K562 (cell line): ENCODE data around the gene ASMTL. TPM values are rescaled to one million over a fixed set of nuclear protein-coding genes. Genes with fewer than 3 reads are reported as not detected.
A peak's percentile ranks its signal among the peaks of the same experiment; 100 is the strongest.

ENCODE experiments used
- ATAC-seq: fragments of 200-7000 bp; cut with Tn5 transposase; 3 replicates; pipeline ENCODE4 v1.9.1; 2020; ENCODE audit warnings: moderate library complexity
- BruUV-seq: library from RNA; stranded (reverse); fragments of 400-500 nt; replicated peaks from 2 replicates; lab custom pipeline; 2021; lab: Mats Ljungman, UMichigan
- CTCF ChIA-PET: fragments of 300-600 bp; formaldehyde crosslinking; extraction: SDS; loops from one replicate; lab custom pipeline; 2021; ENCODE audit warnings: low intra/inter-chr PET ratio; lab: Yijun Ruan, JAX
- POLR2A ChIA-PET: fragments of 300-600, 350-650 bp; sonication (Branson Sonifier 250); formaldehyde crosslinking; extraction: SDS; loops from one replicate; lab custom pipeline; 2021; ENCODE audit warnings: antibody characterized with exemption, inconsistent platforms; lab: Yijun Ruan, JAX
- DNase-seq, 4 experiments: peaks; one replicate each; pipeline versions ENCODE4 v3.0.0 to v3.0.0-alpha.2; 2011 to 2018; ENCODE audit warnings: low spot score in 3 of 4, mixed read lengths in 3 of 4; ENCODE audit errors: extremely low read depth in 1 of 4
- FAIRE-seq: peaks from 2 replicates; lab custom pipeline; 2011; peaks lifted over from hg19 to GRCh38; lab: Jason Lieb, UNC
- H2AFZ ChIP-seq: 2 replicates; pipeline ENCODE4 v1.6.0; 2011; ENCODE audit warnings: low read depth, low read length, control low read depth, inconsistent platforms
- H3K27ac ChIP-seq: fragments of 200-600 bp; 3 replicates; pipeline ENCODE4 v1.8.0; 2011; ENCODE audit warnings: low read depth, mild to moderate bottlenecking, control low read depth, inconsistent platforms, low read length, moderate library complexity, mixed read lengths; ENCODE audit errors: extremely low read depth
- H3K27me3 ChIP-seq, 2 experiments: fragments of 300-600 bp in 1 of 2; 2 replicates in 1 of 2; 3 replicates in 1 of 2; pipeline versions ENCODE4 v1.6.0 to v1.8.0; 2011; ENCODE audit warnings: inconsistent platforms in 2 of 2, low read length in 2 of 2, mild to moderate bottlenecking in 1 of 2, mixed read lengths in 1 of 2, moderate library complexity in 1 of 2; ENCODE audit not compliant: control insufficient read depth in 2 of 2, insufficient read depth in 2 of 2
- H3K36me3 ChIP-seq: fragments of 300-600 bp; 3 replicates; pipeline ENCODE4 v1.8.0; 2011; ENCODE audit warnings: mild to moderate bottlenecking, low read length, inconsistent platforms; ENCODE audit not compliant: control insufficient read depth, insufficient read depth
- H3K4me1 ChIP-seq, 2 experiments: fragments of 200-600 bp in 1 of 2; replicated peaks in 1 of 2; 2 replicates in 1 of 2; 3 replicates in 1 of 2; pipeline versions ENCODE4 v1.5.1 to v1.8.0; 2011; ENCODE audit warnings: inconsistent platforms in 2 of 2, low read length in 2 of 2, mild to moderate bottlenecking in 1 of 2, mixed read lengths in 1 of 2, moderate library complexity in 1 of 2; ENCODE audit not compliant: control insufficient read depth in 2 of 2, insufficient read depth in 2 of 2
- H3K4me2 ChIP-seq: 2 replicates; pipeline ENCODE4 v1.6.1; 2011; ENCODE audit warnings: low read length, control low read depth, inconsistent platforms, mixed read lengths; ENCODE audit not compliant: insufficient read depth
- H3K4me3 ChIP-seq: fragments of 200-600 bp; sonication (generic), shearing (Covaris generic); 2 replicates; pipeline ENCODE4 v1.5.1; 2016; ENCODE audit warnings: control low read depth, inconsistent platforms
- H3K79me2 ChIP-seq: fragments of 200-600 bp; 3 replicates; pipeline ENCODE4 v1.8.0; 2011; ENCODE audit warnings: low read length, inconsistent platforms; ENCODE audit not compliant: control insufficient read depth, insufficient read depth
- H3K9ac ChIP-seq, 2 experiments: 2 replicates each; pipeline versions ENCODE4 v1.6.0 to v1.6.1; 2011; ENCODE audit warnings: low read depth in 2 of 2, low read length in 2 of 2, control low read depth in 1 of 2, inconsistent platforms in 1 of 2, mild to moderate bottlenecking in 1 of 2, mixed read lengths in 1 of 2; ENCODE audit not compliant: insufficient read depth in 1 of 2
- H3K9me1 ChIP-seq: one replicate; pipeline ENCODE4 v1.6.0; 2011; ENCODE audit warnings: inconsistent platforms, mild to moderate bottlenecking, low read length, moderate library complexity; ENCODE audit not compliant: control insufficient read depth, insufficient read depth
- H3K9me3 ChIP-seq: replicated peaks from 2 replicates; pipeline ENCODE4 v1.5.1; 2011; ENCODE audit warnings: low read depth, low read length, inconsistent platforms; ENCODE audit not compliant: control insufficient read depth, insufficient read depth
- H4K20me1 ChIP-seq: replicated peaks from 2 replicates; pipeline ENCODE4 v1.6.1; 2011; ENCODE audit warnings: low read length, inconsistent platforms, mixed read lengths; ENCODE audit not compliant: control insufficient read depth, insufficient read depth
- MIER1 ChIP-seq: fragments of 450-650 bp; IDR thresholded peaks from 2 replicates; pipeline ENCODE4 v1.6.1; 2016; ENCODE audit warnings: antibody characterized with exemption, mild to moderate bottlenecking, low read depth
- PCBP1 ChIP-seq: fragments of 200-400 bp; formaldehyde crosslinking; IDR thresholded peaks from 2 replicates; pipeline ENCODE4 v1.6.1; 2018; ENCODE audit warnings: mild to moderate bottlenecking, low read depth, low read length; ENCODE audit not compliant: poor library complexity, severe bottlenecking
- POLR2A ChIP-seq: fragments of 450-650 bp; conservative IDR thresholded peaks from 2 replicates; pipeline ENCODE4 v1.6.1; 2016
- POLR2G ChIP-seq: fragments of 200-400 bp; formaldehyde crosslinking; IDR thresholded peaks from 2 replicates; pipeline ENCODE4 v1.6.1; 2017; ENCODE audit warnings: low read depth, mild to moderate bottlenecking, antibody characterized with exemption, low read length, moderate library complexity
- RBFOX2 ChIP-seq: fragments of 200-400 bp; formaldehyde crosslinking; IDR thresholded peaks from 2 replicates; pipeline ENCODE4 v1.6.1; 2017; ENCODE audit warnings: low read depth, mild to moderate bottlenecking, low read length, moderate library complexity
- WGBS: fragments of 100-300 bp; shearing (Covaris generic); methylation state at CpG from one replicate; pipeline ENCODE4 v1.1.6; 2016; ENCODE audit warnings: low coverage, mixed read lengths; ENCODE audit not compliant: insufficient coverage; ENCODE audit errors: missing lambda C conversion rate; 5-methylcytosine and 5-hydroxymethylcytosine counted together
- in situ Hi-C: fragments of 300-500 bp; cut with MboI; formaldehyde crosslinking; loops from 4 replicates; pipeline ENCODE4 v1.15.0; 2018; ENCODE audit warnings: inconsistent platforms, mixed read lengths
- intact Hi-C: fragments of 100-400 bp; cut with micrococcal nuclease; formaldehyde crosslinking; loops from 2 replicates; pipeline ENCODE4 v1.14.2; 2022
- polyA plus RNA-seq, 8 experiments: library from polyadenylated mRNA; depleted of rRNA in 4 of 8; stranded (reverse) in 5 of 8; unstranded in 3 of 8; fragments of >200 nt; fragmentation: Nextera tagmentation in 2 of 8; fragmentation: Illumina TruSeq in 1 of 8; extraction: Ambion mirVana in 2 of 8; extraction: Trizol in 1 of 8; gene quantifications; 2 replicates each; pipeline versions ENCODE4 v1.2.1 to v1.2.3, GENCODE V29; 2011 to 2014; ENCODE audit warnings: inconsistent platforms in 1 of 8, missing spikeins in 1 of 8
- total RNA-seq, 7 experiments: library from RNA; depleted of rRNA in 6 of 7; stranded (reverse); fragments of >200 nt in 6 of 7; fragmentation: Illumina TruSeq in 2 of 7; extraction: Trizol in 2 of 7; gene quantifications; 2 replicates each; pipeline versions ENCODE4 v1.2.1 to v1.2.3, GENCODE V29; 2011 to 2021; ENCODE audit warnings: low replicate concordance in 1 of 7
- TF ChIP-seq, protein P1 (sequence below), 2 experiments: fragments of 450-650 bp in 1 of 2; sonication (generic) in 1 of 2; formaldehyde crosslinking in 1 of 2; IDR thresholded peaks; 2 replicates each; pipeline versions ENCODE4 v1.7.1 to v1.9.0; 2016 to 2022; ENCODE audit warnings: inconsistent platforms in 1 of 2, mild to moderate bottlenecking in 1 of 2, missing genetic modification reagents in 1 of 2
- TF ChIP-seq, protein P2 (sequence below): fragments of 450-650 bp; formaldehyde crosslinking; IDR thresholded peaks from 2 replicates; pipeline ENCODE4 v1.4.0; 2022; ENCODE audit warnings: missing genetic modification characterization

Gene ASMTL
- total and polyA plus RNA-seq, 9 of the 15 experiments (the other 6 are each of a cell fraction or from before 2014, with no cell fraction given) = 0.56 to 20.6 (median 7.6) TPM

DNA sequence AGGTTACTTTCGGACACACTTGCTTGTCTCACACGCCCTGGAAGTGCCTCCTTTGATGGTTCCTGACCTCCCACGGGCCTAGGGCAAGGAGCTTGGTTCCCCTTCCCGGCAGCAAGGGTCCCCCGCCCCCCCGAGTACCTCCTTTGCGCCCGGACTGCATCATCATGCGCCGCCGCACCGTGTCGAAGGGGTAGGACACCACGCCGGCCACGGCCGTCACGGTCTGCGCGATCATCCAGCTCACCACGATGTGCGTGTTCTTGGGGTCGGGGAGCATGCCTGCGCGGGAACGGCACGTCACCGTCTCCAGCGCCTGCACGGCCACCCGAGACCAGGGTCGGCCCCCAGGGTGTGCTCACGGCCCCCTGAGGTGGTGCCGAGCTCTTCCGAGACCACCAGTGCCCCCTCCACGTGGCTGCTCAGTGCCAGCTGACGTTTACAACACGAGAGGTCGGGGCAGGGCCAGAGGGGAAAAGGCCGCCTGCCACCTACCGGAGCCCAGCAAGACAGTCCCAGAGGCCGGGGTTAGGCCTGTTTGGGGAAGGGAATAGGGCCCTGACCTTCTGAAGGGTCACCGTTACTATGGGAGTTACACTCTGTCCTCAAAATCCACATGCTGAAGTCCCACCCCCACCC lies 65.5 kb downstream of the ASMTL start:
- in situ Hi-C loops (no loop called here), intact Hi-C loops (no loop called here)
- ChIA-PET POLR2A (no interaction called here), CTCF (no interaction called here)
- H3K4me3 ChIP-seq = no peak overlapping the region
- no peaks in the 10 kb centered on the region for H3K27me3 ChIP-seq
- ATAC-seq (no peak), DNase-seq (peak in 1 of 4 experiments; percentile 5), FAIRE-seq (no peak)
- 93% methylated on average over 3 of the region's 43 CpGs for WGBS
- peaks cover 49% of the 10 kb centered on the region for H3K79me2 ChIP-seq
- H3K9ac ChIP-seq = peak overlapping the region in 1 of 2 experiments; percentile 71; a peak in 2 of 4 replicates
- peaks cover 44% of the 10 kb centered on the region for H4K20me1 ChIP-seq
- H3K36me3 ChIP-seq = peaks cover 70% of the 10 kb centered on the region
- H3K4me1 ChIP-seq = peaks cover 6 to 49% of the 10 kb centered on the region in 2 experiments; a peak in 4 of 5 replicates
- H3K9me1 ChIP-seq = peaks cover 8% of the 10 kb centered on the region
- H3K4me2 ChIP-seq = no peak overlapping the region
- H3K9me3 ChIP-seq = no peaks in the 10 kb centered on the region
- peak; percentile 78 for TF ChIP-seq RBFOX2
- TF ChIP-seq, protein P1, sequence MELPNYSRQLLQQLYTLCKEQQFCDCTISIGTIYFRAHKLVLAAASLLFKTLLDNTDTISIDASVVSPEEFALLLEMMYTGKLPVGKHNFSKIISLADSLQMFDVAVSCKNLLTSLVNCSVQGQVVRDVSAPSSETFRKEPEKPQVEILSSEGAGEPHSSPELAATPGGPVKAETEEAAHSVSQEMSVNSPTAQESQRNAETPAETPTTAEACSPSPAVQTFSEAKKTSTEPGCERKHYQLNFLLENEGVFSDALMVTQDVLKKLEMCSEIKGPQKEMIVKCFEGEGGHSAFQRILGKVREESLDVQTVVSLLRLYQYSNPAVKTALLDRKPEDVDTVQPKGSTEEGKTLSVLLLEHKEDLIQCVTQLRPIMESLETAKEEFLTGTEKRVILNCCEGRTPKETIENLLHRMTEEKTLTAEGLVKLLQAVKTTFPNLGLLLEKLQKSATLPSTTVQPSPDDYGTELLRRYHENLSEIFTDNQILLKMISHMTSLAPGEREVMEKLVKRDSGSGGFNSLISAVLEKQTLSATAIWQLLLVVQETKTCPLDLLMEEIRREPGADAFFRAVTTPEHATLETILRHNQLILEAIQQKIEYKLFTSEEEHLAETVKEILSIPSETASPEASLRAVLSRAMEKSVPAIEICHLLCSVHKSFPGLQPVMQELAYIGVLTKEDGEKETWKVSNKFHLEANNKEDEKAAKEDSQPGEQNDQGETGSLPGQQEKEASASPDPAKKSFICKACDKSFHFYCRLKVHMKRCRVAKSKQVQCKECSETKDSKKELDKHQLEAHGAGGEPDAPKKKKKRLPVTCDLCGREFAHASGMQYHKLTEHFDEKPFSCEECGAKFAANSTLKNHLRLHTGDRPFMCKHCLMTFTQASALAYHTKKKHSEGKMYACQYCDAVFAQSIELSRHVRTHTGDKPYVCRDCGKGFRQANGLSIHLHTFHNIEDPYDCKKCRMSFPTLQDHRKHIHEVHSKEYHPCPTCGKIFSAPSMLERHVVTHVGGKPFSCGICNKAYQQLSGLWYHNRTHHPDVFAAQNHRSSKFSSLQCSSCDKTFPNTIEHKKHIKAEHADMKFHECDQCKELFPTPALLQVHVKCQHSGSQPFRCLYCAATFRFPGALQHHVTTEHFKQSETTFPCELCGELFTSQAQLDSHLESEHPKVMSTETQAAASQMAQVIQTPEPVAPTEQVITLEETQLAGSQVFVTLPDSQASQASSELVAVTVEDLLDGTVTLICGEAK (IDR thresholded peaks at IDR 0.05) = no peak
- TF ChIP-seq, protein P1 (CRISPR knock-in tag; IDR thresholded peaks at IDR 0.05) = no peak
- peak; percentile 66; the same call in 1 of the 2 replicates for TF ChIP-seq POLR2G
- TF ChIP-seq, protein P2, sequence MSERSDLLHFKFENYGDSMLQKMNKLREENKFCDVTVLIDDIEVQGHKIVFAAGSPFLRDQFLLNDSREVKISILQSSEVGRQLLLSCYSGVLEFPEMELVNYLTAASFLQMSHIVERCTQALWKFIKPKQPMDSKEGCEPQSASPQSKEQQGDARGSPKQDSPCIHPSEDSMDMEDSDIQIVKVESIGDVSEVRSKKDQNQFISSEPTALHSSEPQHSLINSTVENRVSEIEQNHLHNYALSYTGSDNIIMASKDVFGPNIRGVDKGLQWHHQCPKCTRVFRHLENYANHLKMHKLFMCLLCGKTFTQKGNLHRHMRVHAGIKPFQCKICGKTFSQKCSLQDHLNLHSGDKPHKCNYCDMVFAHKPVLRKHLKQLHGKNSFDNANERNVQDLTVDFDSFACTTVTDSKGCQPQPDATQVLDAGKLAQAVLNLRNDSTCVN (CRISPR knock-in tag) = no peak
- TF ChIP-seq PCBP1 = peak; percentile 36
- 0 out of 2 replicates have a peak, but pooled peaks have one; percentile 12 for TF ChIP-seq POLR2A
- TF ChIP-seq MIER1 = 0 out of 2 replicates have a peak, but pooled peaks have one; percentile 2
- TF ChIP-seq, all 486 proteins: peak for 5
- H3K27ac ChIP-seq = no peak overlapping the region
- H2AFZ ChIP-seq = no peak overlapping the region
- no TSS peak for BruUV-seq
